ENCODE data around the gene SYNJ2. TPM values are rescaled to one million over a fixed set of nuclear protein-coding genes. Genes with fewer than 3 reads are reported as not detected.

The SYNJ2 gene
- total and polyA plus RNA-seq, 2 donors from 2014 or later, result 1.7 to 15.8 TPM

- no peaks in the 10 kb centered on the region for H3K27me3 ChIP-seq (ENCODE audit: control insufficient read depth, insufficient read depth, low read length)
- intact Hi-C loops (cut with DNase I), result no loop called here
- no peak overlapping the region for H3K4me3 ChIP-seq (ENCODE audit: low read length in 3 of 3)
- H3K9me3 ChIP-seq (ENCODE audit: control insufficient read depth in 2 of 3, insufficient read depth in 1 of 3, low read length in 3 of 3), result no peaks in the 10 kb centered on the region
- peaks cover 0 to 24% (median 19%) of the 10 kb centered on the region in 3 donors for H3K4me1 ChIP-seq (ENCODE audit: control insufficient read depth in 2 of 3, insufficient read depth in 2 of 3, low read depth in 1 of 3, low read length in 3 of 3)
- H3K27ac ChIP-seq (ENCODE audit: low read depth in 2 of 2, low read length in 2 of 2), result no peak overlapping the region
- peak in 1 of 5 donors; percentile 46 for DNase-seq
- TF ChIP-seq CTCF (IDR thresholded peaks at IDR 0.05; ENCODE audit: borderline replicate concordance, extremely low read depth, insufficient read depth), result no peak
- no peak overlapping the region for H3K9ac ChIP-seq (ENCODE audit: low read length in 3 of 3)
- H3K36me3 ChIP-seq (ENCODE audit: control insufficient read depth in 2 of 3, insufficient read depth in 3 of 3, low read length in 3 of 3), result no peaks in the 10 kb centered on the region
- no peak for FAIRE-seq
These were observed 24.0 kb downstream of the SYNJ2 start for GRCh38 chr6:158005626-158006180.

GRCh38 chr6:158006331-158006730 is 24.7 kb downstream of the SYNJ2 start:
- DNase-seq (peak in 1 of 5 donors; percentile 41), FAIRE-seq (no peak)
- no peaks in the 10 kb centered on the region for H3K27me3 ChIP-seq (ENCODE audit: control insufficient read depth, insufficient read depth, low read length)
- no peak overlapping the region for H3K27ac ChIP-seq (ENCODE audit: low read depth in 2 of 2, low read length in 2 of 2)
- TF ChIP-seq CTCF (IDR thresholded peaks at IDR 0.05; ENCODE audit: borderline replicate concordance, extremely low read depth, insufficient read depth), result no peak
- H3K9ac ChIP-seq (ENCODE audit: low read length in 3 of 3), result no peak overlapping the region
- no peaks in the 10 kb centered on the region for H3K36me3 ChIP-seq (ENCODE audit: control insufficient read depth in 2 of 3, insufficient read depth in 3 of 3, low read length in 3 of 3)
- no peaks in the 10 kb centered on the region for H3K9me3 ChIP-seq (ENCODE audit: control insufficient read depth in 2 of 3, insufficient read depth in 1 of 3, low read length in 3 of 3)
- H3K4me1 ChIP-seq (ENCODE audit: control insufficient read depth in 2 of 3, insufficient read depth in 2 of 3, low read depth in 1 of 3, low read length in 3 of 3), result peaks cover 0 to 24% (median 19%) of the 10 kb centered on the region in 3 donors
- intact Hi-C loops (cut with DNase I), result no loop called here
- no peak overlapping the region for H3K4me3 ChIP-seq (ENCODE audit: low read length in 3 of 3)

- Histone ChIP-seq H3K36me3 (ENCODE audit: control insufficient read depth in 2 of 3, insufficient read depth in 3 of 3, low read length in 3 of 3) (no peaks in the 10 kb centered on the region), H3K9ac (ENCODE audit: low read length in 3 of 3) (no peak overlapping the region), H3K4me1 (ENCODE audit: control insufficient read depth in 2 of 3, insufficient read depth in 2 of 3, low read depth in 1 of 3, low read length in 3 of 3) (peaks cover 0 to 27% (median 19%) of the 10 kb centered on the region in 3 donors), H3K27me3 (ENCODE audit: control insufficient read depth, insufficient read depth, low read length) (no peaks in the 10 kb centered on the region), H3K4me3 (ENCODE audit: low read length in 3 of 3) (no peak overlapping the region), H3K9me3 (ENCODE audit: control insufficient read depth in 2 of 3, insufficient read depth in 1 of 3, low read length in 3 of 3) (no peaks in the 10 kb centered on the region), H3K27ac (ENCODE audit: low read depth in 2 of 2, low read length in 2 of 2) (no peak overlapping the region)
- peak in 1 of 5 donors; percentile 42 for DNase-seq
- no peak for FAIRE-seq
- intact Hi-C loops (cut with DNase I), result no loop called here
- TF ChIP-seq CTCF (IDR thresholded peaks at IDR 0.05; ENCODE audit: borderline replicate concordance, extremely low read depth, insufficient read depth), result no peak
These were observed 25.3 kb downstream of the SYNJ2 start for GRCh38 chr6:158006821-158007570.

Measured in kidney (tissue), 14 donors.